Naive thymus-derived CD4-positive, alpha-beta T cell (primary cell): ENCODE data around the gene KCTD7. TPM values are rescaled to one million over a fixed set of nuclear protein-coding genes. Genes with fewer than 3 reads are reported as not detected.
"Not testable (repeated sequence)": the region's sequence is repeated elsewhere in the genome, so short reads cannot be mapped to it uniquely, and the experiment has no call there.

Experiments used
- ATAC-seq: fragments of 150-1000 bp; cut with Tn5 transposase; 2 replicates; pipeline ENCODE4 v1.10.0; 2021; ENCODE audit warnings: mild to moderate bottlenecking, moderate library complexity
- CTCF ChIA-PET: fragments of 350-600 bp; sonication (Branson Sonifier 250); formaldehyde crosslinking; loops from one replicate; lab custom pipeline; 2021; ENCODE audit warnings: antibody characterized with exemption; lab: Charles Lee
- POLR2A ChIA-PET: fragments of 350-600 bp; sonication (Branson Sonifier 250); formaldehyde crosslinking; loops from one replicate; lab custom pipeline; 2021; ENCODE audit warnings: antibody characterized with exemption, inconsistent platforms; lab: Charles Lee
- DNase-seq, 9 donors: peaks; one replicate each; pipeline versions ENCODE4 v3.0.0 to v3.0.0-alpha.2; 2020 to 2022; ENCODE audit warnings: mixed read lengths in 1 of 9
- H3K27ac ChIP-seq: one replicate; pipeline ENCODE4 v1.7.0; 2013; ENCODE audit warnings: mild to moderate bottlenecking, low read depth, low read length, moderate library complexity
- H3K27me3 ChIP-seq, 2 donors: one replicate each; pipeline ENCODE4 v1.7.0; 2013; ENCODE audit warnings: low read length in 2 of 2, mild to moderate bottlenecking in 2 of 2, moderate library complexity in 2 of 2; ENCODE audit not compliant: control insufficient read depth in 2 of 2, insufficient read depth in 2 of 2
- H3K36me3 ChIP-seq, 3 experiments: 1 replicate in 2 of 3; 2 replicates in 1 of 3; pipeline ENCODE4 v1.7.0; 2013; ENCODE audit warnings: low read length in 3 of 3, mild to moderate bottlenecking in 3 of 3, moderate library complexity in 1 of 3; ENCODE audit not compliant: insufficient read depth in 3 of 3, control insufficient read depth in 2 of 3
- H3K4me1 ChIP-seq, 2 donors: one replicate each; pipeline ENCODE4 v1.7.0; 2013; ENCODE audit warnings: low read length in 2 of 2, mild to moderate bottlenecking in 2 of 2, moderate library complexity in 1 of 2; ENCODE audit not compliant: control insufficient read depth in 2 of 2, insufficient read depth in 2 of 2
- H3K4me3 ChIP-seq: 2 replicates; pipeline ENCODE4 v1.7.0; 2013; ENCODE audit warnings: mild to moderate bottlenecking, low read length
- H3K9me3 ChIP-seq, 3 experiments: 1 replicate in 2 of 3; 2 replicates in 1 of 3; pipeline ENCODE4 v1.7.0; 2013; ENCODE audit warnings: low read length in 3 of 3; ENCODE audit not compliant: control insufficient read depth in 2 of 3
- H3K27ac Mint-ChIP-seq, 9 donors: one replicate each; pipeline ENCODE4 v1.8.0; 2020 to 2022; ENCODE audit warnings: mixed read lengths in 9 of 9, mild to moderate bottlenecking in 8 of 9, moderate library complexity in 5 of 9, inconsistent platforms in 2 of 9
- H3K27me3 Mint-ChIP-seq, 5 donors: one replicate each; pipeline ENCODE4 v1.8.0; 2021 to 2022; ENCODE audit warnings: mixed read lengths in 5 of 5, mild to moderate bottlenecking in 1 of 5
- H3K36me3 Mint-ChIP-seq, 5 donors: one replicate each; pipeline ENCODE4 v1.8.0; 2020 to 2022; ENCODE audit warnings: mixed read lengths in 5 of 5, mild to moderate bottlenecking in 3 of 5, inconsistent platforms in 1 of 5
- H3K4me1 Mint-ChIP-seq, 7 donors: one replicate each; pipeline ENCODE4 v1.8.0; 2020 to 2022; ENCODE audit warnings: mixed read lengths in 7 of 7, mild to moderate bottlenecking in 3 of 7, inconsistent platforms in 1 of 7
- H3K4me3 Mint-ChIP-seq, 10 donors: one replicate each; pipeline ENCODE4 v1.8.0; 2020 to 2022; ENCODE audit warnings: mild to moderate bottlenecking in 10 of 10, mixed read lengths in 10 of 10, moderate library complexity in 6 of 10, inconsistent platforms in 2 of 10
- H3K9me3 Mint-ChIP-seq, 11 donors: one replicate each; pipeline ENCODE4 v1.8.0; 2020 to 2022; ENCODE audit warnings: mixed read lengths in 11 of 11, mild to moderate bottlenecking in 4 of 11, inconsistent platforms in 1 of 11, moderate library complexity in 1 of 11
- intact Hi-C, 2 donors: fragments of 100-400 bp; cut with micrococcal nuclease; formaldehyde crosslinking; loops; one replicate each; pipeline ENCODE4 v1.15.1; 2023
- polyA plus RNA-seq, 2 donors: library from polyadenylated mRNA; unstranded; fragments of 300-500 nt; fragmentation: Illumina TruSeq; gene quantifications; one replicate each; pipeline ENCODE4 v1.2.3, GENCODE V29; 2021
- total RNA-seq, 6 experiments: library from RNA in 5 of 6; stranded (reverse) in 5 of 6; gene quantifications; 1 replicate in 5 of 6; 2 replicates in 1 of 6; pipeline ENCODE4 v1.2.3 and lab custom pipeline; 2021 to 2026

The KCTD7 gene
- total and polyA plus RNA-seq, 7 experiments from 2014 or later = 10.4 to 43.6 (median 27.0) TPM

- DNase-seq, H3K4me3 ChIP-seq, H3K27me3 Mint-ChIP-seq, H3K9me3 ChIP-seq, ATAC-seq, H3K4me3 Mint-ChIP-seq, H3K27ac ChIP-seq, H3K9me3 Mint-ChIP-seq, H3K27ac Mint-ChIP-seq, H3K27me3 ChIP-seq, intact Hi-C loops, CTCF ChIA-PET: not testable (repeated sequence)
- peaks cover 9 to 36% (median 19%) of the 10 kb centered on the region in 5 donors for H3K36me3 Mint-ChIP-seq
- H3K36me3 ChIP-seq = peaks cover 8 to 41% (median 25%) of the 10 kb centered on the region in 3 experiments
- POLR2A ChIA-PET = interaction anchor here (0.6 kb wide), 1 partner anchor 106 kb away, joined by 3 read pairs; no protein-coding TSS in a partner anchor
- H3K4me1 ChIP-seq = peaks cover 20 to 24% of the 10 kb centered on the region in 2 donors
- peaks cover 30 to 43% (median 35%) of the 10 kb centered on the region in 7 donors for H3K4me1 Mint-ChIP-seq
Observed at GRCh38 chr7:66635322-66635981, 6.8 kb downstream of the KCTD7 start.

- H3K27ac Mint-ChIP-seq, H3K4me3 Mint-ChIP-seq, H3K27ac ChIP-seq, H3K9me3 Mint-ChIP-seq, CTCF ChIA-PET, intact Hi-C loops, DNase-seq, H3K27me3 ChIP-seq, H3K27me3 Mint-ChIP-seq, H3K9me3 ChIP-seq, H3K4me3 ChIP-seq: not testable (repeated sequence)
- Mint-ChIP-seq H3K36me3 (peaks cover 9 to 42% (median 19%) of the 10 kb centered on the region in 5 donors), H3K4me1 (peaks cover 25 to 38% (median 29%) of the 10 kb centered on the region in 7 donors)
- H3K36me3 ChIP-seq = peaks cover 8 to 48% (median 27%) of the 10 kb centered on the region in 3 experiments
- POLR2A ChIA-PET = interaction anchor here (0.6 to 1.1 kb wide), 2 partner anchors 24 to 106 kb away, joined by 3 read pairs; no protein-coding TSS in a partner anchor
- peak; percentile 72 for ATAC-seq
- peaks cover 13 to 18% of the 10 kb centered on the region in 2 donors for H3K4me1 ChIP-seq
Observed at GRCh38 chr7:66635982-66636546, 7.4 kb downstream of the KCTD7 start.

- ChIA-PET CTCF (no interaction called here), POLR2A (interaction anchor here (0.5 kb wide), 1 partner anchor 326 kb away, joined by 3 read pairs; no protein-coding TSS in a partner anchor)
- Histone ChIP-seq H3K27ac (no peak overlapping the region), H3K4me3 (no peak overlapping the region), H3K27me3 (no peaks in the 10 kb centered on the region), H3K9me3 (no peaks in the 10 kb centered on the region), H3K4me1 (no peaks in the 10 kb centered on the region), H3K36me3 (peaks cover 13 to 64% (median 43%) of the 10 kb centered on the region in 3 experiments)
- intact Hi-C loops = no loop called here
- ATAC-seq (no peak), DNase-seq (no peak)
- Mint-ChIP-seq H3K27me3 (no peaks in the 10 kb centered on the region), H3K4me3 (no peak overlapping the region), H3K4me1 (peaks cover 7 to 25% (median 12%) of the 10 kb centered on the region in 7 donors), H3K9me3 (peaks cover 0 to 2% (median 0%) of the 10 kb centered on the region in 11 donors), H3K27ac (no peak overlapping the region), H3K36me3 (peaks cover 14 to 48% (median 22%) of the 10 kb centered on the region in 5 donors)
Observed at GRCh38 chr7:66638309-66639099, 9.8 kb downstream of the KCTD7 start.

GRCh38 chr7:66639773-66640172 is 11.1 kb downstream of the KCTD7 start:
- ChIA-PET POLR2A (no interaction called here), CTCF (no interaction called here)
- Mint-ChIP-seq H3K36me3 (peaks cover 16 to 50% (median 28%) of the 10 kb centered on the region in 5 donors), H3K9me3 (peaks cover 0 to under 1% (median 0%) of the 10 kb centered on the region in 11 donors), H3K27me3 (no peaks in the 10 kb centered on the region), H3K4me3 (no peak overlapping the region), H3K27ac (peak overlapping the region in 2 of 9 donors; percentile 10 to 59), H3K4me1 (peaks cover 4 to 17% (median 7%) of the 10 kb centered on the region in 7 donors)
- no peak overlapping the region for H3K4me3 ChIP-seq
- DNase-seq (no peak), ATAC-seq (no peak)
- intact Hi-C loops = no loop called here
- no peaks in the 10 kb centered on the region for H3K27me3 ChIP-seq
- H3K9me3 ChIP-seq = no peaks in the 10 kb centered on the region
- no peaks in the 10 kb centered on the region for H3K4me1 ChIP-seq
- H3K36me3 ChIP-seq = peaks cover 13 to 66% (median 48%) of the 10 kb centered on the region in 3 experiments
- H3K27ac ChIP-seq = no peak overlapping the region

GRCh38 chr7:66640802-66641525 is 12.3 kb downstream of the KCTD7 start:
- Mint-ChIP-seq H3K4me3 (no peak overlapping the region), H3K27ac (peak overlapping the region in 1 of 9 donors; percentile 48), H3K36me3 (peaks cover 16 to 50% (median 32%) of the 10 kb centered on the region in 5 donors), H3K27me3 (no peaks in the 10 kb centered on the region), H3K4me1 (peaks cover 4 to 17% (median 7%) of the 10 kb centered on the region in 7 donors), H3K9me3 (no peaks in the 10 kb centered on the region)
- H3K9me3 ChIP-seq = no peaks in the 10 kb centered on the region
- CTCF ChIA-PET = no interaction called here
- intact Hi-C loops = no loop called here
- ATAC-seq (no peak), DNase-seq (no peak)
- no peaks in the 10 kb centered on the region for H3K27me3 ChIP-seq
- H3K4me1 ChIP-seq = no peaks in the 10 kb centered on the region
- H3K4me3 ChIP-seq = no peak overlapping the region
- H3K36me3 ChIP-seq = peaks cover 13 to 70% (median 48%) of the 10 kb centered on the region in 3 experiments
- POLR2A ChIA-PET = no interaction called here
- H3K27ac ChIP-seq = no peak overlapping the region

- no peak overlapping the region for H3K4me3 Mint-ChIP-seq
- H3K4me1 ChIP-seq = no peaks in the 10 kb centered on the region
- DNase-seq (no peak), ATAC-seq (no peak)
- no peaks in the 10 kb centered on the region for H3K9me3 ChIP-seq
- peaks cover 13 to 71% (median 48%) of the 10 kb centered on the region in 3 experiments for H3K36me3 ChIP-seq
- peaks cover 4 to 17% (median 7%) of the 10 kb centered on the region in 7 donors for H3K4me1 Mint-ChIP-seq
- H3K36me3 Mint-ChIP-seq = peaks cover 16 to 50% (median 32%) of the 10 kb centered on the region in 5 donors
- H3K27me3 Mint-ChIP-seq = no peaks in the 10 kb centered on the region
- CTCF ChIA-PET = interaction anchor here (0.7 kb wide), 1 partner anchor 653 kb away, joined by 3 read pairs; no protein-coding TSS in a partner anchor
- POLR2A ChIA-PET = no interaction called here
- H3K4me3 ChIP-seq = no peak overlapping the region
- H3K27me3 ChIP-seq = no peaks in the 10 kb centered on the region
- no peaks in the 10 kb centered on the region for H3K9me3 Mint-ChIP-seq
- intact Hi-C loops = no loop called here
- H3K27ac Mint-ChIP-seq = peak overlapping the region in 1 of 9 donors; percentile 48
- H3K27ac ChIP-seq = no peak overlapping the region
Observed at GRCh38 chr7:66641526-66641871, 12.8 kb downstream of the KCTD7 start.
